HG03342 (cell line): Measurements from ENCODE around the gene MAP6.

ENCODE experiments used
- ATAC-seq: cut with Tn5 transposase; IDR thresholded peaks from one replicate; pipeline ENCODE4 v1.9.1; 2021; ENCODE audit warnings: mild to moderate bottlenecking, moderate library complexity; ENCODE audit not compliant: unreplicated experiment

MAP6 gene

DNA sequence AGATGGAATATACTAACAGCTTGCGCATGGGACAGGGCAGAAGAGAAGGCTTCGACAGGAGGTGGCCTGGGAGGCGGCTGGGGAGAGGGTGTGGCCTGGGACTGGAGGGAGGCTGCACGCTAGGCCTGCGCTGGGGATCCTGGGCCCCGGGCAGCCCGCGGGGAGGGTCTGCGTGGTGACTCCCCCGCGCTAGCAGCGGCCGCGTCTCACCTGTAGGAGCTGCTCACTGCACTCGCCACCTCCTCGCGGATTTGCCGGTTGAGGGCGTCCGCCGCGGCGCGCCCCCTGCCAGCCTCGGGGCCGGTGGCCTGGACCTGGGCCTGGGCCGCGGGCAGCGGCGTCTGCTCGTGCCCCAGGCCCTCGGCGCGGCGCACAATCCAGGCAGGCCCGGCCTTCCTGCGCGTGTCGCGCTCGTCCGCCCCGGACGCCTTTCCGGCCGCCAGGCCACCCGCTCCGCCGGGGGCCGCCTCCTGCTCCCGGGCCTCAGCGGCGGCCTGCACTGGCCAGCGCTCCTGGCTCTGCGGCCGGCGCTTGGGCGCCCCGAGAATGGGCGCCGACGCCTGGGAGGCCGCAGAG is 1.5 kb downstream of the MAP6 start:
- ATAC-seq: no peak

GRCh38 chr11:75665990-75666389 is 2.8 kb downstream of the MAP6 start:
- no peak for ATAC-seq

DNA sequence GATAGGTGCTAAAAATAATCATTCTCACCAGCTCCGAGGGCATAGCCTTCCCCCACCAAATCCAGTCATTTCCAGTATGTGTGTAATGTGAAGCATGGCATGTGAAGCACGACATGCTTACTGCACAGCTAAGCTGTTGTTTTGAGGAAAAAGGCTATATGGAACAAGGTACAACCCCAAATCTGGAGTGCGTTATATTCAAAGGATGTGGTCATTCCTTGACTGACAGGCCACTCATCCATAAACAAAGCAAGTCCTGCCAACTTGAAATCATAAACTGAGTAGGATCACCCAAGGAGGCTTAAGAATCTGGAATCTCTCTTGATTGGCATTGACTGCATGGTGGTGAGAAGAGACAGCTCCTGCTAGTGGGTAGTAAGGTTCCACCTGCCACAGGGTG is 3.7 kb downstream of the MAP6 start:
- no peak for ATAC-seq

DNA sequence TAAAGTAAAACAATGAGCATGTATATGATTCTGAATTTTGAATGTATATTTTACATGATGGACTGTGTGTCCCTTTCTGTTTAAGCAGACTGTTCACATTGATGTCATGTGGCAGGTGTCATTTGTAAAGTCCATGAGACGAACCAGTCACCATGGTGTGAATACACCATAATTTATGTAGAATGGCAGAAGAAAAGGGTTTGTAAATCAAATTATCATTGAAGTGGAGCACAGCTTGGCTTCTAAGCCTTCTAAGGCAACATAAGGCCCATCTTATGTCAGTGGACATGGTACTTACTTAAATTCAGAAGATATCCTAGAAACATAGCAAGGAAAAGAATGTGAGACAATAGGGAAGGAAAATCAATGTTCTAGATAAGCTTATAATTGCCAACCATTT is 4.4 kb downstream of the MAP6 start:
- ATAC-seq: no peak

GRCh38 chr11:75663808-75664207 is 5.0 kb downstream of the MAP6 start:
- ATAC-seq: no peak

DNA sequence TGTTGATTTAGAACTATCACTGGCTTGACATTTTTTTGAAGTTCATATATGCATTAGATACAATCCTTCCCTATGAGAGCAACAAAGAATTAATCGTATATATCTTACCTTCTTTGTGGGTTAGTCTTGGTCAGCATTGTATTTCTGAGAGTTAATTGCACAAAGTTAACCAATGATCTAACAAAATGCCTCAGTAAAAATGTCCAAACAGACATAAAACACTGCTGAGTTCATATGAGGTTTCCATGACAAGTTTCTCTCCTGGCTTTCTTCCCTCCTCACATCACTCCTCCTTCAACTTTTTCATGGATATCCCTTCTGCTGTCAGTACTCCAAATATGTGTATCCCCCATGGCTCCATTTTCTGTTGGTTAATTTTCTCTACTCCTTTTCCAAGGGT is 9.0 kb downstream of the MAP6 start:
- no peak for ATAC-seq

GRCh38 chr11:75656044-75656727 is 12.7 kb downstream of the MAP6 start:
- no peak for ATAC-seq

- no peak for ATAC-seq
Observed at GRCh38 chr11:75655605-75656004, 13.2 kb downstream of the MAP6 start.

DNA sequence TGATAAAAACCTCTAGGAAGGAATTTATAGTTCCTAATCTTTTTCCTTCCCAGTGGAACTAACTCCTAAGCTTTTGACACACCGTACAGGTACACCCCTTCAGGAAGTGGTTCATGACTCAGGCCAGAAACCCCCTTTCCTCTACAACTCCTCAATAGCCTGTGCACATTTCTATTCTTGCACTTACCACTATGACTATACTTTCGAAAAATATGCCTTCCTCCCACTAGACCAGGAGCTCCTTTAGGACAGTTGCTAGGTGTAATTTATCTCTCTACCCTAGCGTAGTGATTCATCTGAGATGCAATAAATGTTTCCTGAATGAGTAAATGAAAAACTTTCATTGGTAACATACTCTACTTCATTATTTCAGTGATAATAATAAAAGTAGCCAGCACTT is 14.5 kb downstream of the MAP6 start:
- peak; percentile 63 for ATAC-seq

GRCh38 chr11:75653532-75653931 is 15.3 kb downstream of the MAP6 start:
- no peak for ATAC-seq

DNA sequence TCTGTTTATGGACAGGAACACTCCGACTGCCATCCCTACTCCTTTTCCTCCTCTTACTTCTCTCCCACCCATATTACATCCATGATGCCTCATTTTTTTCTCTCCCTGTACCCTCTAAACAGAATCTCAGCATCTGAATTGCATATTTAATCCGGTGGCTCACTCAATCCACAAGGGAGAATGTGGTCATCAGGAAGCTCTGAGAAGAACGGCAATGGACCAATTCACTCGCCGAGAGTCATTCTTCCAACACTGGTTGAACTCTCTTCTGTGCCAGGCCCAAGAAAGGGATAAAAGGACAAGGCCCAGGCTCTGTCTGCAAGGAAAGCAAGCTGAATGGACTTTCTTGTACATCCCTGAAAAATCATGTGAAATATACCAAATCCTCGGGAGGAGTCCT is 15.9 kb downstream of the MAP6 start:
- no peak for ATAC-seq

DNA sequence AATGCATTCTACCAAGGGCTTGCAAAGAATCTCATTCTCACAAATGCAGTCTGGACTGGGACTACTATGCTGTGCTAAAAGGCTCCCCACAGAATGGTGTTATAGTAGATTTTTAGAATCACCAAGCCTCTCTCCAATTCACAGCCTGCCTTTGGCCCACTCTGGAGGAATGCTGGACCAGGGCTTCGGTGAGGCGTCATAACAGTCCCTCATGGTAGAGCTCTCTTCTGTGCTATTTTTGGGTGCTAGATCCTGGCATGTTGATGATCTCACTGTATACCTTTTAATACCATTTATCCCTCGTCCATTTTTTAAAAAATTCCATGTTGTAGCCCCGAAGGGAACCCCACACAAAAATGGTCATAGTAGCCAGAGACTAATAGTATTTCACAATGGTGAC is 17.6 kb downstream of the MAP6 start:
- ATAC-seq: no peak

DNA sequence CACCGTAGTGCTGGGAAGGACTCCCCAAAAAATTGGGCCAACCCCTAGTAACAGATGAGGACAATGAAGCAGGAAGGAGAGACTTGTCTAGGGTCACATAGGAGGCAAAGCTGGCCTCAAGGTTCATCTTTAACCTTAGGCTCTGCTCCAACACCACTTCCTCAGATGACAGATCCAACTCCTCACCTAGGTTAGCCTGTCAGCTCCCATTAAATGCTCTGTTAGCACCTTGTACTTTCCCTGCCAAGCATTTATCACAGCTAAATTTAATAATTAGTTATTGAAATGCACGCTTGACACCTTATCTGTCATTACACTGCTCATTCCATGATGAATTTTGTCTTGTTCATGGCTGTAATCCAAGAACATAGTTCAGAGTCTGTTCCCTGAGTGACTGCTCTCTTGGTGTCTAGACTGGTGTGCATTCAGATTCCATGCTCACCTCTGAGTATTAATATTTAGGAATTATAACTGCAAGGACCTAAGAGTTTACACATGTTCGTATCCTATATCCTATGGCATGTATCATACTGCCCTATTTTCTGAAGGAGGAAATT is 18.6 kb downstream of the MAP6 start:
- ATAC-seq: no peak

DNA sequence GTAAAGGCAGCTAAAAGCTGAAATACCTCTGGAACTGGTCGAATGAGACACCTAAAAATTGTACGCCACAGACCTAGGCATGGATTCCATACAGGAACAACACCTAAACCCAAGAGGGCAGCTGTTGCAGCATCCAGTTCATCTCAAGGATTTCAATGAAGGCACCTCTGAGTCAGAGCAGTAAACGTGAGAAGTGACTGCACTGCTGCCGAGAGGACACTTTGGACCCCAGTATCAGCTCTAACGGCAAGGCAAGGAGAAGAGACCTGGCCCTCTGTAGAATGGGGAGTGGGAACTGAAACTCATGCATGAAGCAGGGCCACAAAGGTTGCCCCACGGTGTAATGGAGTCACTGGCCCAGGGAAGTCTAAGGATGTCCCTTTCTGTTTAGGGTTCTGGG is 23.9 kb downstream of the MAP6 start:
- ATAC-seq: no peak

DNA sequence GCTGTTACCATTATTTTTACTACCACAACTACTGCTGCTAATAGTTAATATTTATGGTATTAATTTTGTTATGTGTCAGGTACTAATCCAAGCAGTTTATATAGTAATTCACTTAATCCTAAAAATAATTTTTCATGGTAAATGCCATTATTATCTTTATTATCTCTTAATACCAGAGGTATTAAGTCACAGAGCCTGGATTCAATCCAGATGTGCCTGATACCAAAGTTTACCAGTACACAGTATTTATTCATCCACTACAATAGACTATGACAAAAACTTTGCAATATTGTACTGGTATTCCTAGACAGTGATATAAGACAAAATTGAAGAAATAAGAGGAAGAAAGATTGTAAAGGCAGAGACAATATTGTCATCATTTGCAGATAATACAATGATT is 24.5 kb downstream of the MAP6 start:
- no peak for ATAC-seq

DNA sequence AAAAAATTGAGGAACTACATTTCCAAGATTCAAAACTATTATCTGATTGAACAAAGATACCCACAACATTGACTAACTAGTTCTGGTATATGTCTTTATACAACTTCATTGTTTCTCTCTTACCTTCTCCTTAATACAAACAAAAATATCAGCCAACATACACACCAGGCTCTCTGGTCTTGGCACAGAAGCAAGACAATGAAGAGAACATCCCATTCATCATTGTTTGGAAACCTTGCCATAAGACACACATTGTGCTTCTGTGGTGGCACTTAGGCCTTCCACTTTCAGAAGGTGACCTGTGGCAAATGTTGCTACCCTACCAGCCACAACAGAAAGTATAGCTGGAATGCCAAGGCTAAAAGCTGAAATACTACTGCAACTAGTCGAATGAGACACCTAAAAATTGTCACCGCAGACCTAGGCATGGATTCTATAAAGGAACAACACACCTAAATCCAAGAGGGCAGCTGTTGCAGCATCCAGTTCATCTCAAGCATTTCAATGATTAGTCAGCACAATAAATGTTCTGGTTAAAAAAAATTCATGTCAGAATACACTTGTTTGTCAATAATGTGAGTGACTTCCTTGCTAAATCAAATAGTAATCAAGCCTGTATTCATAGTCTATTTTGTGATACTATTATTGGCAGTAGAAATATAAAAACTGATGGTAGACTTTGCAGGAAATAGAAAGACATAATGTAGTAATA is 26.3 kb downstream of the MAP6 start:
- ATAC-seq: no peak

- peak; percentile 47 for ATAC-seq
Observed at GRCh38 chr11:75639762-75640181, 29.1 kb downstream of the MAP6 start.

GRCh38 chr11:75637998-75638397 is 30.8 kb downstream of the MAP6 start:
- no peak for ATAC-seq

DNA sequence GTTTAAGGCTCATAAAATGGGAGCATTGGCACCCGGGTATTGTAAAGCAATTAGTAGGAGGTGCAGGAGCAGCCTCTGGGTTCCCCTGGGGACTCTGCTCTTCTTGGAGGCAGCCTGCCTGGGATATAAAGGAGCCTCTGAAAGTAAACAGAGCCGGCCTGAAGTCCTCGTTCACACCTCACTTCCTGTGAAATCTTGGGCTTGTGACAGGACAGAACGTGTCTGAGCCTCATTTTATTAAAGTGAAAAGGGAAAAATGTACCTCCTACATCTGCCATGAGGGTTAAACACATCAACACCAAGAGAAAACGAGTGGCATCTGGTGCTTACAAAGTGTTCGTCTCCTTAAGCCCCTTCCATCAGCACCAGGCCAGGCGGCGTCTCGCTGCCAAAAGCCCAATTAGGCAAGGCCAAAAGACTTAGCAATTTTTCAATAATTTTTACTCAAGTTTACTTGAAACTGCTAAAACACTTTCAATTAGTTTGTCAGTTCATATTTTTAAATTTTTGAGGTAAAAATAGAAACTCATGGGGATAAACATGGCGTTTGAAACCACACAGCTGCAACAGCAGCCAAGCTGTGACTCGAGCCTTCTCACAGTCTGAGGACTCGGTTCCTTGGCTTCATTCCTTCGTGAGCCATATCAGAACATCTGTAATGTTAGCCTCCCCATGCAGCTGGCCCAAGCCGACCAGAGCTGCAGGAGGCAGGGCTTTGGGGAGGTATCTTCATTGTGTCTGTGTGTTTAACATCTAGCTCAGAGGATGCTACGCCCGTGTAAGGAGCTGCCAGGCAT is 33.6 kb downstream of the MAP6 start:
- ATAC-seq: no peak

GRCh38 chr11:75633409-75634066 is 35.3 kb downstream of the MAP6 start:
- no peak for ATAC-seq

- no peak for ATAC-seq
Observed at GRCh38 chr11:75632962-75633361, 35.9 kb downstream of the MAP6 start.
